T-helper 2 cell treated with Interferon-gamma antibody and Interleukin-4, amounts not matched to agents 100 ng/mL and 5 ng/mL, for 36 hours (primary cell): ENCODE results near the gene MLN. TPM values are rescaled to one million over a fixed set of nuclear protein-coding genes. Genes with fewer than 3 reads are reported as not detected.

ENCODE experiments used
- intact Hi-C: fragments of 100-400 bp; cut with micrococcal nuclease; formaldehyde crosslinking; loops from one replicate; pipeline ENCODE4 v1.15.1; 2023
- total RNA-seq: library from RNA; stranded (reverse); gene quantifications from 2 replicates; pipeline ENCODE4 v1.2.3, GENCODE V29; 2022

Gene MLN
- total RNA-seq, 1 donor from 2014 or later, result not detected

- intact Hi-C loops, result loop anchor here (1.0 to 2.0 kb wide), 5 partner anchors 67 to 371 kb away; partner anchors contain the start of genes CUTA, ITPR3 and UQCC2
Observed at GRCh38 chr6:33789550-33789895, 14.3 kb downstream of the MLN start.

GRCh38 chr6:33788694-33789549 is 14.9 kb downstream of the MLN start, which contains the start of gene LEMD2:
TSS of gene LEMD2 (minus strand) at chr6:33789130. CDS start at chr6:33789116, 14 bp downstream.
- intact Hi-C loops, result loop anchor here (1.0 to 2.0 kb wide), 5 partner anchors 67 to 370 kb away; partner anchors contain the start of genes CUTA, ITPR3 and UQCC2

- intact Hi-C loops, result loop anchor here (2.0 kb wide), 3 partner anchors 117 to 369 kb away; partner anchors contain the start of genes CUTA and ITPR3
Observed at GRCh38 chr6:33787954-33788693, 15.7 kb downstream of the MLN start.

- intact Hi-C loops, result no loop called here
Observed at GRCh38 chr6:33787346-33787953, 16.4 kb downstream of the MLN start.

GRCh38 chr6:33786736-33787135 is 17.1 kb downstream of the MLN start:
- intact Hi-C loops, result no loop called here

GRCh38 chr6:33785778-33786177 is 18.0 kb downstream of the MLN start:
- intact Hi-C loops, result no loop called here

- intact Hi-C loops, result no loop called here
Observed at GRCh38 chr6:33784787-33785186, 19.0 kb downstream of the MLN start.

- intact Hi-C loops, result no loop called here
Observed at GRCh38 chr6:33783781-33784520, 19.9 kb downstream of the MLN start.

GRCh38 chr6:33782561-33782960 is 21.2 kb downstream of the MLN start:
- intact Hi-C loops, result no loop called here

GRCh38 chr6:33781131-33781975 is 22.4 kb downstream of the MLN start:
- intact Hi-C loops, result no loop called here

GRCh38 chr6:33779895-33780294 is 23.9 kb downstream of the MLN start:
- intact Hi-C loops, result no loop called here

- intact Hi-C loops, result no loop called here
Observed at GRCh38 chr6:33779290-33779689, 24.5 kb downstream of the MLN start.

- intact Hi-C loops, result no loop called here
Observed at GRCh38 chr6:33778444-33779121, 25.2 kb downstream of the MLN start.

GRCh38 chr6:33777398-33778388 is 26.1 kb downstream of the MLN start:
- intact Hi-C loops, result no loop called here

GRCh38 chr6:33776764-33777163 is 27.0 kb downstream of the MLN start:
- intact Hi-C loops, result no loop called here

- intact Hi-C loops, result no loop called here
Observed at GRCh38 chr6:33776186-33776585, 27.6 kb downstream of the MLN start.

- intact Hi-C loops, result no loop called here
Observed at GRCh38 chr6:33774774-33775173, 29.0 kb downstream of the MLN start.

GRCh38 chr6:33772902-33773472 is 30.8 kb downstream of the MLN start:
- intact Hi-C loops, result no loop called here
